Stimulated activated CD4-positive, alpha-beta T cell treated with anti-CD3 and anti-CD28 coated beads, Interleukin-1b, Interleukin-23, amount 100 ng/mL, for 1 hour (primary cell): ENCODE results near the gene ESAM.

Source experiments
- DNase-seq, 2 donors: peaks; one replicate each; pipeline ENCODE4 v3.0.0-alpha.2; 2020; ENCODE audit warnings: low read depth in 2 of 2

The ESAM gene

GRCh38 chr11:124752471-124753102 lies 9.5 kb downstream of the ESAM start:
- no peak for DNase-seq

- DNase-seq, result no peak
Observed at GRCh38 chr11:124751741-124752470, 10.2 kb downstream of the ESAM start, which contains the start of gene VSIG2. VSIG2 (minus strand) TSS chr11:124752255; CDS start chr11:124752137, 118 bp downstream.

GRCh38 chr11:124751391-124751740 lies 10.7 kb downstream of the ESAM start:
- DNase-seq, result no peak

GRCh38 chr11:124749912-124750311 lies 12.2 kb downstream of the ESAM start:
- no peak for DNase-seq

GRCh38 chr11:124748481-124749343 lies 13.4 kb downstream of the ESAM start:
- no peak for DNase-seq

- DNase-seq, result no peak
Observed at GRCh38 chr11:124748100-124748418, 14.0 kb downstream of the ESAM start.

GRCh38 chr11:124747406-124748099 lies 14.5 kb downstream of the ESAM start:
- DNase-seq, result no peak

- DNase-seq, result peak; percentile 53 to 65
Observed at GRCh38 chr11:124746621-124747243, 15.4 kb downstream of the ESAM start.

GRCh38 chr11:124745835-124746620 lies 16.1 kb downstream of the ESAM start:
- no peak for DNase-seq

- DNase-seq, result no peak
Observed at GRCh38 chr11:124745270-124745834, 16.7 kb downstream of the ESAM start.

GRCh38 chr11:124743050-124743449 lies 19.0 kb downstream of the ESAM start:
- no peak for DNase-seq

- DNase-seq, result no peak
Observed at GRCh38 chr11:124742555-124742954, 19.5 kb downstream of the ESAM start.

- DNase-seq, result no peak
Observed at GRCh38 chr11:124740277-124740882, 21.7 kb downstream of the ESAM start.

GRCh38 chr11:124739479-124740276 lies 22.4 kb downstream of the ESAM start, which contains the start of gene NRGN:
NRGN (plus strand) TSS chr11:124739942; CDS start chr11:124740085, 143 bp downstream.
- peak; percentile 48 to 61 for DNase-seq

- no peak for DNase-seq
Observed at GRCh38 chr11:124738713-124739478, 23.2 kb downstream of the ESAM start.

GRCh38 chr11:124737638-124738305 lies 24.3 kb downstream of the ESAM start:
- no peak for DNase-seq

GRCh38 chr11:124736736-124737135 lies 25.4 kb downstream of the ESAM start:
- DNase-seq, result no peak

- DNase-seq, result no peak
Observed at GRCh38 chr11:124732230-124732629, 29.9 kb downstream of the ESAM start.
